ENCODE results near the gene CARNS1.

The CARNS1 gene

GRCh38 chr11:67415501-67416304, at the start of gene CARNS1:
Gene CARNS1, plus strand, starts transcription at chr11:67415678. Its CDS starts 522 bp downstream, at chr11:67416200.
- DNase-seq, result no peak

- no peak for DNase-seq
Observed at GRCh38 chr11:67365736-67366444, 49.6 kb upstream of the CARNS1 start.

- DNase-seq, result no peak
Observed at GRCh38 chr11:67366546-67366945, 48.9 kb upstream of the CARNS1 start.

- no peak for DNase-seq
Observed at GRCh38 chr11:67366961-67367760, 48.3 kb upstream of the CARNS1 start.

- DNase-seq, result no peak
Observed at GRCh38 chr11:67367761-67368227, 47.7 kb upstream of the CARNS1 start.

- no peak for DNase-seq
Observed at GRCh38 chr11:67368621-67369020, 46.9 kb upstream of the CARNS1 start.

- no peak for DNase-seq
Observed at GRCh38 chr11:67369275-67369674, 46.2 kb upstream of the CARNS1 start.

GRCh38 chr11:67369801-67370284, 45.6 kb upstream of the CARNS1 start:
- DNase-seq, result no peak

GRCh38 chr11:67370351-67371076, 45.0 kb upstream of the CARNS1 start:
- DNase-seq, result no peak

GRCh38 chr11:67371189-67371910, 44.1 kb upstream of the CARNS1 start:
- DNase-seq, result peak; percentile 18

- DNase-seq, result no peak
Observed at GRCh38 chr11:67371911-67372320, 43.6 kb upstream of the CARNS1 start.

GRCh38 chr11:67372321-67372992, 43.0 kb upstream of the CARNS1 start:
- DNase-seq, result no peak

- peak; percentile 26 for DNase-seq
Observed at GRCh38 chr11:67372993-67373647, 42.4 kb upstream of the CARNS1 start, which contains the start of gene CLCF1. Gene CLCF1, minus strand, starts transcription at chr11:67373598. Its CDS starts 59 bp downstream, at chr11:67373539.

- no peak for DNase-seq
Observed at GRCh38 chr11:67373648-67374570, 41.6 kb upstream of the CARNS1 start.

GRCh38 chr11:67374571-67375281, 40.8 kb upstream of the CARNS1 start:
- no peak for DNase-seq

- no peak for DNase-seq
Observed at GRCh38 chr11:67375320-67376055, 40.0 kb upstream of the CARNS1 start.

- DNase-seq, result no peak
Observed at GRCh38 chr11:67376063-67376820, 39.2 kb upstream of the CARNS1 start.

Data from NCI-H345 (cell line).